Ishikawa (cell line): ENCODE measurements around the gene CHAF1B.

Source experiments
- CEBPB ChIP-seq: IDR thresholded peaks from 2 replicates; pipeline ENCODE4 v1.6.1; 2012
- CREB1 ChIP-seq: IDR thresholded peaks from 2 replicates; pipeline ENCODE4 v1.6.1; 2012; ENCODE audit warnings: low read depth
- EGR1 ChIP-seq: IDR thresholded peaks from 2 replicates; pipeline ENCODE4 v1.6.1; 2012
- EP300 ChIP-seq: IDR thresholded peaks from 2 replicates; pipeline ENCODE4 v1.6.1; 2012; ENCODE audit warnings: borderline replicate concordance
- FOXM1 ChIP-seq: IDR thresholded peaks from 2 replicates; pipeline ENCODE4 v1.6.1; 2012; ENCODE audit warnings: low read depth, borderline replicate concordance
- NFIC ChIP-seq: IDR thresholded peaks from 2 replicates; pipeline ENCODE4 v1.6.1; 2012
- RAD21 ChIP-seq: IDR thresholded peaks from 2 replicates; pipeline ENCODE4 v1.6.1; 2012; ENCODE audit warnings: low read depth
- TAF1 ChIP-seq: IDR thresholded peaks from 2 replicates; pipeline ENCODE4 v1.6.1; 2012; ENCODE audit warnings: low read depth, mild to moderate bottlenecking
- TCF12 ChIP-seq: IDR thresholded peaks from 2 replicates; pipeline ENCODE4 v1.6.1; 2012; ENCODE audit warnings: low read depth
- TEAD4 ChIP-seq: IDR thresholded peaks from 2 replicates; pipeline ENCODE4 v1.6.1; 2012
- YY1 ChIP-seq: IDR thresholded peaks from 2 replicates; pipeline ENCODE4 v1.6.1; 2012; ENCODE audit warnings: low read depth
- ZBTB7A ChIP-seq: IDR thresholded peaks from 2 replicates; pipeline ENCODE4 v1.6.1; 2012; ENCODE audit warnings: low read depth
- TF ChIP-seq, protein P1 (sequence below): IDR thresholded peaks from 2 replicates; pipeline ENCODE4 v1.6.1; 2012
- TF ChIP-seq, protein P2 (sequence below): IDR thresholded peaks from 2 replicates; pipeline ENCODE4 v1.6.1; 2012; ENCODE audit warnings: low read depth, mild to moderate bottlenecking
- TF ChIP-seq, protein P3 (sequence below): IDR thresholded peaks from 2 replicates; pipeline ENCODE4 v1.6.1; 2012

The CHAF1B gene

DNA sequence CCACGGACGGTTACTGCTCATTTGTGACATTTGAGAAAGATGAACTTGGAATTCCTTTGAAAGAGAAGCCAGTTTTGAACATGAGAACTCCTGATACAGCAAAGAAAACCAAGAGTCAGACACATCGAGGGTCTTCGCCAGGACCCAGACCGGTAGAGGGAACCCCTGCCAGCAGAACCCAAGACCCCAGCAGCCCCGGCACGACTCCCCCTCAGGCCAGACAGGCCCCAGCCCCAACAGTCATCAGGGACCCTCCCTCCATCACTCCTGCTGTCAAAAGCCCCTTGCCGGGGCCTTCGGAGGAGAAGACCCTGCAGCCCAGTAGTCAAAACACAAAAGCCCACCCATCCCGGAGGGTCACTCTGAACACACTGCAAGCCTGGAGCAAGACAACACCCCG, 27.7 kb downstream of the CHAF1B start:
- TF ChIP-seq TCF12 (no peak), EGR1 (no peak), CEBPB (no peak), FOXM1 (no peak), NFIC (no peak), TEAD4 (no peak), YY1 (no peak), TAF1 (no peak), CREB1 (no peak), EP300 (no peak), RAD21 (no peak), ZBTB7A (no peak)
- TF ChIP-seq, protein P1, sequence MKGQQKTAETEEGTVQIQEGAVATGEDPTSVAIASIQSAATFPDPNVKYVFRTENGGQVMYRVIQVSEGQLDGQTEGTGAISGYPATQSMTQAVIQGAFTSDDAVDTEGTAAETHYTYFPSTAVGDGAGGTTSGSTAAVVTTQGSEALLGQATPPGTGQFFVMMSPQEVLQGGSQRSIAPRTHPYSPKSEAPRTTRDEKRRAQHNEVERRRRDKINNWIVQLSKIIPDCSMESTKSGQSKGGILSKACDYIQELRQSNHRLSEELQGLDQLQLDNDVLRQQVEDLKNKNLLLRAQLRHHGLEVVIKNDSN, result no peak
- TF ChIP-seq, protein P2, sequence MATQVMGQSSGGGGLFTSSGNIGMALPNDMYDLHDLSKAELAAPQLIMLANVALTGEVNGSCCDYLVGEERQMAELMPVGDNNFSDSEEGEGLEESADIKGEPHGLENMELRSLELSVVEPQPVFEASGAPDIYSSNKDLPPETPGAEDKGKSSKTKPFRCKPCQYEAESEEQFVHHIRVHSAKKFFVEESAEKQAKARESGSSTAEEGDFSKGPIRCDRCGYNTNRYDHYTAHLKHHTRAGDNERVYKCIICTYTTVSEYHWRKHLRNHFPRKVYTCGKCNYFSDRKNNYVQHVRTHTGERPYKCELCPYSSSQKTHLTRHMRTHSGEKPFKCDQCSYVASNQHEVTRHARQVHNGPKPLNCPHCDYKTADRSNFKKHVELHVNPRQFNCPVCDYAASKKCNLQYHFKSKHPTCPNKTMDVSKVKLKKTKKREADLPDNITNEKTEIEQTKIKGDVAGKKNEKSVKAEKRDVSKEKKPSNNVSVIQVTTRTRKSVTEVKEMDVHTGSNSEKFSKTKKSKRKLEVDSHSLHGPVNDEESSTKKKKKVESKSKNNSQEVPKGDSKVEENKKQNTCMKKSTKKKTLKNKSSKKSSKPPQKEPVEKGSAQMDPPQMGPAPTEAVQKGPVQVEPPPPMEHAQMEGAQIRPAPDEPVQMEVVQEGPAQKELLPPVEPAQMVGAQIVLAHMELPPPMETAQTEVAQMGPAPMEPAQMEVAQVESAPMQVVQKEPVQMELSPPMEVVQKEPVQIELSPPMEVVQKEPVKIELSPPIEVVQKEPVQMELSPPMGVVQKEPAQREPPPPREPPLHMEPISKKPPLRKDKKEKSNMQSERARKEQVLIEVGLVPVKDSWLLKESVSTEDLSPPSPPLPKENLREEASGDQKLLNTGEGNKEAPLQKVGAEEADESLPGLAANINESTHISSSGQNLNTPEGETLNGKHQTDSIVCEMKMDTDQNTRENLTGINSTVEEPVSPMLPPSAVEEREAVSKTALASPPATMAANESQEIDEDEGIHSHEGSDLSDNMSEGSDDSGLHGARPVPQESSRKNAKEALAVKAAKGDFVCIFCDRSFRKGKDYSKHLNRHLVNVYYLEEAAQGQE, result no peak
- TF ChIP-seq, protein P3, sequence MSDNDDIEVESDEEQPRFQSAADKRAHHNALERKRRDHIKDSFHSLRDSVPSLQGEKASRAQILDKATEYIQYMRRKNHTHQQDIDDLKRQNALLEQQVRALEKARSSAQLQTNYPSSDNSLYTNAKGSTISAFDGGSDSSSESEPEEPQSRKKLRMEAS, result no peak

DNA sequence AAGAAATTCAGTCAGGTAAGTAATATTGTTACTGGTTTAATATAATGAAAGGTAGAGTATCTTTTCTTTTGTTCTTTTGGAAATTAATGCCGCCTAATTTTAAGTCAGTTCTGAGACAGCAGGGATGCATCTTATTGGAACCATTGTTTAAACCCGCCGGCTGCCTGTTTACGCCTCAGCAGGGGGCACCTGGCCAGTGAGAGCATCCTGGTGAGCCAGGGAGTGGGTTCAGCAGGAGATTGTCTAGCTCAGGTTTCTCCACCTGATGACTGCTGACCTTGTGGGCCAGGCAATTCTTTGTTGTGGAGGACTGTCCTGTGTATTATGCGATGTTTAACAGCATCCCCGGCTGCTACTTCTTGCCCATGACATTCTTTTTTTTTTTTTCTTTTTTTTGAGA, 30.2 kb downstream of the CHAF1B start:
- TF ChIP-seq RAD21 (no peak), YY1 (no peak), EP300 (no peak), FOXM1 (no peak), NFIC (no peak), EGR1 (no peak), CREB1 (no peak), TAF1 (no peak), TEAD4 (no peak), CEBPB (no peak), ZBTB7A (no peak)
- TF ChIP-seq, protein P3, result no peak
- TF ChIP-seq, protein P1, result no peak

DNA sequence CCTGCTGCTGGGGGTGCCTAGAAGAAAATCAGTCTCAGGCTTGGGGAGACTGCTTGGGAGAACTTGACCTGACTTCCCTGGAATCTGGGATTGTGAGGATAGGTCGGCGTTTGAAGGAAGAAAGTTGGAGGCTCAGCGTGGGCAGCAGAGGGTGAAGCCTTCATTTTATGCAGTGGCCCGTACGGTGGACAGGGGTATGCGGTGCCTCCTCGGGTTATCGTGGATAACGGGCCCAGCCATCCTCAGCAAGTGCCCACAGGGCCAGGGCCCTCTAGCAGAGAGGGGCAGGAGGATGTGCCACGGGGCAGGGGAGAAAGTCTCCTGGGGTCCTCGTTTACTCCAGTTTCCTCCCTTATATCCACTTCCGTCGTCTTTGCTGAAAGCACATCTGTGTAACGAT, 34.0 kb downstream of the CHAF1B start:
- TF ChIP-seq, protein P2, result no peak
- TF ChIP-seq TEAD4 (no peak), ZBTB7A (no peak)
- TF ChIP-seq, protein P3, result no peak

DNA sequence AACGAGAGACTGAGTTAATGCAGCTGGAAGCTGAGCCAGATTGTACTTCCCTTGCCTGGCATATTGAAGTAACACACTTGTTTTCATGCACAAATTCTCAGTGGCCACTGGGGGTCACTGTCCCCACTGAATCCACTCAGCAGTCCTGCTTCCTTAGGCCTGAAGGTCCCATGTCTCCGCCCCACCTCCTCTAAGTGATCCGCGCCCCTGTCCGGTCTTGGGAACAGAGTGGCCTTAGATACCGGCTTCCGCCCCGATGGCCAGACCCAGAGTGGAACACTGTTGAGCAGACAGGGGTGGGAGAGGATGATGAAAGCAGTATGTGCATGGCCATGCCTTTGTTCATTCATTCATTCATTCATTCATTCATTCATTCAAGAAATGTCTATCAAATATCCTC, 34.8 kb downstream of the CHAF1B start:
- TF ChIP-seq RAD21, result peak; percentile 84
- TF ChIP-seq, protein P1, result no peak

DNA sequence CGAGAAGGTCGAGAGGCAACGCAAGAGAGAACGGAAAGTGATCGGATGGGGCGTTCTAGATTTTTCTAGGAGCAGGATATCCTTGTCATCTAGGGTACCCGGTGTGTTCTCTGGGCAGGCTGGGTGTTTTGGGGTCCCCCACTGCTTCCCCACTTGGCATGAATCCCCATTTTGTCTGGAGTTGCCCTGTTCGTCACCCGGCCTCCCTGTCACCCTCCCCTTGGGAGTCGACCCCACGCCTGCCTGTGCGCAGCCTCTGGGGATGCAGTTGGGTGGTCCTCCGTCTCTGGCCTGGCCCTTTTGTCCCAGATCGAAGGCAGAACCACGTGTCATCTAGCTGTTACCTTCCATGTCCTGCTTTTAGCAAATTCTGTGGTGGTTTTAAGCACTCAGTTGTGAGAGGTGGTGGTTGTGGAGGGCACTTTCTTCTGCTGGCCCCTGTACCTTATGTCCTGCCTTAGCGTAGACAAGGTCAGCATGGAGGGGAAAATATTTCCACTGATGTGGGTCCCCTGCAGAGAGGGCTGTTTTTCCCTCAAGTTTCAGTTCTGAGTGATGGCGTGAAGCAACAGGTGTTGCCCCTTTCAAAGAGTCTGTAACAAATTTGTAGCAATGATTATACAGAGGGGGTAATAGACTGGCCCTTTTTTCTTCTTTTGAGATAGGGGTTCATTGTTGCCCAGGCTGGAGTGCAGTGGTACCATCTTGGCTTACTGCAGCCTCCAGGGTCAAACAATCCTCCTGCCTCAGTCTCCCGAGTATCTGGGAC, 35.6 kb downstream of the CHAF1B start:
- TF ChIP-seq EGR1, result no peak
- TF ChIP-seq, protein P2, result no peak
- TF ChIP-seq TEAD4, result no peak
- no peak for TF ChIP-seq RAD21
- TF ChIP-seq, protein P3, result no peak
- no peak for TF ChIP-seq NFIC
- no peak for TF ChIP-seq FOXM1
- no peak for TF ChIP-seq TCF12
- no peak for TF ChIP-seq EP300
- no peak for TF ChIP-seq YY1
- no peak for TF ChIP-seq TAF1
- TF ChIP-seq CREB1, result no peak
- no peak for TF ChIP-seq ZBTB7A
- TF ChIP-seq CEBPB, result no peak
